Neural crest cell (in vitro differentiated cells): Measurements from ENCODE around the gene DOCK1. TPM values are rescaled to one million over a fixed set of nuclear protein-coding genes. Genes with fewer than 3 reads are reported as not detected.
A peak's percentile ranks its signal among the peaks of the same experiment; 100 is the strongest.

Experiments
- DNase-seq: peaks from one replicate; pipeline ENCODE4 v3.0.0; 2021; ENCODE audit warnings: low read depth, mixed read lengths, low spot score
- H3K27ac Mint-ChIP-seq: one replicate; pipeline ENCODE4 v1.8.0; 2021; ENCODE audit warnings: mild to moderate bottlenecking, mixed read lengths; ENCODE audit not compliant: unreplicated experiment
- H3K27me3 Mint-ChIP-seq: 2 replicates; pipeline ENCODE4 v1.8.0; 2021; ENCODE audit warnings: low read depth, mild to moderate bottlenecking, mixed read lengths
- H3K36me3 Mint-ChIP-seq: 2 replicates; pipeline ENCODE4 v1.8.0; 2021; ENCODE audit warnings: low read depth, mild to moderate bottlenecking, mixed read lengths
- H3K4me1 Mint-ChIP-seq: 2 replicates; pipeline ENCODE4 v1.8.0; 2021; ENCODE audit warnings: mixed read lengths
- H3K4me3 Mint-ChIP-seq: one replicate; pipeline ENCODE4 v1.8.0; 2021; ENCODE audit warnings: mild to moderate bottlenecking, mixed read lengths
- H3K9me3 Mint-ChIP-seq: 2 replicates; pipeline ENCODE4 v1.8.0; 2021; ENCODE audit warnings: mixed read lengths
- total RNA-seq: library from RNA; stranded (reverse); gene quantifications from 2 replicates; pipeline ENCODE4 v1.2.1, GENCODE V29; 2021
- TF ChIP-seq, protein P1 (sequence below): fragments of 200-600 bp; sonication (generic); conservative IDR thresholded peaks from 2 replicates; pipeline ENCODE4 v1.5.0; 2021; ENCODE audit warnings: antibody characterized with exemption, mild to moderate bottlenecking

Gene DOCK1
- total RNA-seq, 1 donor from 2014 or later = 55.8 TPM

DNA sequence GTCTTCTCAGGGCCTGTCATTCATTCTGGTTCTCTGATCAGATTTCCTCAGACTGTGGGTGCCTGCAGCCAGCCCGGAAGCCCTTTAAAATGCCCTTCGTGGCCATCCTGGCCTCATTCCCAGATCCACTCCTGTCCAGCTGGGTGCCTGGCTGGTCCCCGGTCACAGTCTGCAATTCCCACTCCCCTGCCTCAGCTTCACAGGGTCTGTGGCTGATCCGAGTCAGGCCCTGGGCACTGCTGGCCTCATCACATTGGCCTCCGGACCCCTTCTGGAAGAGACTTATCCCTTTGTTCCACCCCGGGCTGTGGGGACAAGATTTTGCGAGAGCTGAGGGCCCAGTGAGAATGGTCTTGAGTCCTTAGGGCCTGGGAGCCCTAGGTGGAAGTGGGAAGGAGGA is 12.1 kb downstream of the DOCK1 start:
- DNase-seq = no peak
- Mint-ChIP-seq H3K9me3 (peaks cover 2% of the 10 kb centered on the region), H3K27ac (peak overlapping the region; percentile 95), H3K27me3 (no peaks in the 10 kb centered on the region), H3K4me3 (peak overlapping the region; percentile 38), H3K36me3 (peaks cover 8% of the 10 kb centered on the region), H3K4me1 (peaks cover 58% of the 10 kb centered on the region)
- TF ChIP-seq, protein P1, sequence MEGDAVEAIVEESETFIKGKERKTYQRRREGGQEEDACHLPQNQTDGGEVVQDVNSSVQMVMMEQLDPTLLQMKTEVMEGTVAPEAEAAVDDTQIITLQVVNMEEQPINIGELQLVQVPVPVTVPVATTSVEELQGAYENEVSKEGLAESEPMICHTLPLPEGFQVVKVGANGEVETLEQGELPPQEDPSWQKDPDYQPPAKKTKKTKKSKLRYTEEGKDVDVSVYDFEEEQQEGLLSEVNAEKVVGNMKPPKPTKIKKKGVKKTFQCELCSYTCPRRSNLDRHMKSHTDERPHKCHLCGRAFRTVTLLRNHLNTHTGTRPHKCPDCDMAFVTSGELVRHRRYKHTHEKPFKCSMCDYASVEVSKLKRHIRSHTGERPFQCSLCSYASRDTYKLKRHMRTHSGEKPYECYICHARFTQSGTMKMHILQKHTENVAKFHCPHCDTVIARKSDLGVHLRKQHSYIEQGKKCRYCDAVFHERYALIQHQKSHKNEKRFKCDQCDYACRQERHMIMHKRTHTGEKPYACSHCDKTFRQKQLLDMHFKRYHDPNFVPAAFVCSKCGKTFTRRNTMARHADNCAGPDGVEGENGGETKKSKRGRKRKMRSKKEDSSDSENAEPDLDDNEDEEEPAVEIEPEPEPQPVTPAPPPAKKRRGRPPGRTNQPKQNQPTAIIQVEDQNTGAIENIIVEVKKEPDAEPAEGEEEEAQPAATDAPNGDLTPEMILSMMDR = no peak

DNA sequence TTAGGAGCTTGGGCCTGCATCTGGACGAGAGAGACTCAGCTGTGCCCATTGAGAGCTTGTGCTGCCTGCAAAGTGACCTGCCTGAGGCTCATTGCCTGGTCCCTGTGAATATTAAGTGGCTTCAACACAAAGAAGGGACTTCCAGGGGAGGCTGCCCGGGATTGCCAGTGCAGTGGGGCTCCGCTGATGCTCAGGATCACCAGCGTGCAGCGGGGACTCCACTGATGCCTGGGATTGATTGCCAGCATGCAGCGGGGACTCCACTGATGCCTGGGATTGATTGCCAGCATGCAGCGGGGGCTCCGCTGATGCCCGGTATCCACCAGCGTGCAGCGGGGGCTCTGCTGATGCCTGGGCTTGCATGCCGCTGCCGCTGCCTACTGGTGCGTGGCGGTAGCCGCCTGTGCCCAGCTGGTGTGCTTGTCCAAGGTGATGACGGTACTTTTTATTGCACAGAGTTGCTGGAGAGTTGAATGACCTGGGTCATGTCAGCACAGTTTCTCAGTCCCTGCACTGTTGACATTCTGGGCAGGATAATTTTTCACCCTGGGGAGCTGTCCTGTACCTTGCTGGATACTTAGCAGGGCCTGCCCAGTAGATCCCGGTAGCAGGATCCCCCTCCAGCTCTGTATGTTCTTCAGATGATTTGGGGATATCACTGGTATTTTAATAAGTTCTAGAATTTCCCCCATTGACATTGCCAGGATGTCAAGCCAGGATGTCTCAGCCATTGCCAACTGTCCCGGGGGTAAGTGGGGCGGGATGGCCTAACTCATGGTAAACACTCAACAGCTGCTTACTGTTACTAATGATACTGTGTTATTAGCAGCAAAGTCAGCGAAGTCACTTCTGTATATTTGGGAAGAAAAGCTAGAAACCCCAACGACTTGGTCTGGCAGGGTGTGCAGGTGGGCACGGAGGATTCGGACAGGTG is 13.0 kb downstream of the DOCK1 start:
- DNase-seq = no peak
- H3K27me3 Mint-ChIP-seq = no peaks in the 10 kb centered on the region
- H3K9me3 Mint-ChIP-seq = peaks cover 2% of the 10 kb centered on the region
- peaks cover 53% of the 10 kb centered on the region for H3K4me1 Mint-ChIP-seq
- H3K4me3 Mint-ChIP-seq = peak overlapping the region; percentile 38
- peaks cover 8% of the 10 kb centered on the region for H3K36me3 Mint-ChIP-seq
- H3K27ac Mint-ChIP-seq = peak overlapping the region; percentile 95
- TF ChIP-seq, protein P1 = no peak

DNA sequence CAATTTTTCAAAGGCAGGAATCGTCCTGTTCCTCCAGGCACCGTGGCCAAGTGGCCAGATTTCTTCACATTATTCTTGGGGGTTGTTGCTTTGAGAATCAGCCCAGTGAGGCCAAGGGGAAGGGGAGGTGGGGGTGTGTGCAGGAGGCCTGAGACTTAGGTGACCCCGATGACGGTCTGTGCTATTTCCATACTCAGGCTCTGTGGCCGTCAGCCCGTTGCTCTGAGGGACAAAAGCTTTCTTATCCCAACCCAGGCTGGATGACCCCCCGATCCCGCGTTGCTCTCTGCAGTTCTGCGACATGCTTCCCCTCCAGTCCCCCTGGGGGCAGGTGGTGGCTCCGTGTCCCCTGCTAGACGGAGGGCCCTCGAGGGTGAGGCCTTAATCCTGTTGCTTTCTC is 14.2 kb downstream of the DOCK1 start:
- peak overlapping the region; percentile 95 for H3K27ac Mint-ChIP-seq
- H3K36me3 Mint-ChIP-seq = peaks cover 5% of the 10 kb centered on the region
- TF ChIP-seq, protein P1 = no peak
- no peaks in the 10 kb centered on the region for H3K27me3 Mint-ChIP-seq
- no peaks in the 10 kb centered on the region for H3K9me3 Mint-ChIP-seq
- peak; percentile 28 for DNase-seq
- peaks cover 44% of the 10 kb centered on the region for H3K4me1 Mint-ChIP-seq
- peak overlapping the region; percentile 60 for H3K4me3 Mint-ChIP-seq

DNA sequence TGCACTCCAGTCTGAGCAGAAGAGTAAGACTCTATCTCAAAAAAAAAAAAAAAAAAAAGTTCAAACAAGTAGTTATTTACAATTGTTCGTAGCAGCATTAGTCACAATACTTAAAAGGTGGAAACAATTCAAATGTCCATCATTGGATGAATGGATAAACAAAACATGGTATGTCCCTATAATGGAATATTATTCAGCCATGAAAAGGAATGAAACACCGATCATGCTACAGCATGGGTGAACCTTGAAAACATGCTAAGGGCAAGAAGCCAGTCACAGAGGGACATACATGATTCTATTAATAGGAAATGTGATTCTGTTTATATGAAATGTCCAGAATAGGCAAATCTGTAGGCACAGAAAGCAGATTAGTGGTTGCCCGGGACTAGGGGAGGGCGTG is 15.9 kb downstream of the DOCK1 start:
- Mint-ChIP-seq H3K27me3 (no peaks in the 10 kb centered on the region), H3K9me3 (no peaks in the 10 kb centered on the region), H3K36me3 (no peaks in the 10 kb centered on the region), H3K27ac (no peak overlapping the region), H3K4me3 (no peak overlapping the region), H3K4me1 (peaks cover 36% of the 10 kb centered on the region)
- no peak for DNase-seq
- TF ChIP-seq, protein P1 = no peak

DNA sequence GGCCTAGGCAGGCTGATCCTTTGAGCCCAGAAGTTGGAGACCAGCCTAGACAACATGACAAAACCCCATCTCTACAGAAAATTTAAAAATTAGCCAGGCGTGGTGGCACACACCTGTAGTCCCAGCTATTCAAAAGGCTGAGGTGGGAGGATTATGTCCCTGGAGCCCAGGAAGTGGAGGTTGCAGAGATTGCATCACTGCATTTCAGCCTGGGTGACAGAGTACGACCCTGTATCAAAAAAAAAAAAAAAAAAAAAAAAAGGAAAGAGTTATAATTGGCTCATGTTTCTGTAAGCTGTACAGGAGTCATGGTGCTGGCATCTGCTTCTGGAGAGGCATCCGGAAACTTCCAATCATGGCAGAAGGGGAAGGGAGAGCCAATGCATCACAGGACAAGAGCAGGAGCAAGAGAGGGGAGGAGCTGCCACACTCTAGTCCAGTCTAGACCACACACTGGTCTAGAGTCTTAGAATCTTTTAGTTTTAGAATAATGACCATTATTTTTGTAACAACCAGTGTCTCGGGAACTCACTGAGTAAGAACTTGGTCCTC is 16.8 kb downstream of the DOCK1 start:
- Mint-ChIP-seq H3K9me3 (no peaks in the 10 kb centered on the region), H3K27me3 (no peaks in the 10 kb centered on the region), H3K4me1 (peaks cover 35% of the 10 kb centered on the region), H3K4me3 (no peak overlapping the region), H3K27ac (no peak overlapping the region), H3K36me3 (peaks cover 2% of the 10 kb centered on the region)
- TF ChIP-seq, protein P1 = no peak
- DNase-seq = no peak
